Superior temporal gyrus (tissue), 1 donor: ENCODE data around the gene C19orf12.
"Not testable (repeated sequence)": the region's sequence is repeated elsewhere in the genome, so short reads cannot be mapped to it uniquely, and the experiment has no call there.

ENCODE experiments used
- DNase-seq: peaks from one replicate; pipeline ENCODE4 v3.0.0-alpha.2; 2016; ENCODE audit errors: extremely low spot score

C19orf12 gene

DNA sequence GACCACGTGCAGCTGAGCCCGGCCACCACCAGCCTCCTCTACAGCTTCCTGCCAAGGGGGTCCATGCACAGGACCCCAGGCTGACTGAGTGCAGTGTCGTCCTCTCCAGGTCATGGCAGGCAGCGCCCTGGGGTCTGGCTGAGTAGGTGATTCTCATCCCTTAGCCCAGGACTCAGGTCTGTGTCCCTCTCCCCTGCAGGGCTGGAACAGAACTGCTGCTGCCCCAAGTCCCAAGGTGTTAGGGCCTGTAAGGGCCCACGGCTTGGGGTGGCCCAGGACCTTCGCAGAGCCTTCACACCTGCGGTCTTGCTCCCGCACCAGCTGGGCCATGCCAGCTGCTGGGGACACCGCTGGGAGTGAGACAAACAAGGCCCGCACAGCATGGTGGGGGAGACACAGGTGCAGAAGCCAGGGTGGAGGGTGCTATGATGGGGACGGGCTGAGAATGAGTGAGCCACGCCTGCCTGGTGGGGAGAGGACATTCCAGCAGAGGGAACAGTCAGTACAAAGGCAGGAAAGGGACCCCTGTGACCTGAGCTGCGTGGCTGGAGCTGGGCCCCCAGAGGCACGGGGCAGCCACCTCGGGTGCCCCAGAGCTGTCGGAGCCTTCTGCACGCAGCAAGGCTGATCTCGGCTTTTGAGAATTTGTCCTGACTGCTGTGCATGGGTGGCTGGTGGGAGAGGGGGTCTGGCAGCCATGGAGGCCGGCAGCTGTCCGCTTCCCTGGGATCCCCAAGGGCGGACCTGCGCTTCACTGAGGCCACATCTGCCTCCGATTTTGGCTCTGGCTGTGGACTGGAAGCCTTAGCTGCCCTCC is 37.9 kb downstream of the C19orf12 start:
- DNase-seq: no peak

DNA sequence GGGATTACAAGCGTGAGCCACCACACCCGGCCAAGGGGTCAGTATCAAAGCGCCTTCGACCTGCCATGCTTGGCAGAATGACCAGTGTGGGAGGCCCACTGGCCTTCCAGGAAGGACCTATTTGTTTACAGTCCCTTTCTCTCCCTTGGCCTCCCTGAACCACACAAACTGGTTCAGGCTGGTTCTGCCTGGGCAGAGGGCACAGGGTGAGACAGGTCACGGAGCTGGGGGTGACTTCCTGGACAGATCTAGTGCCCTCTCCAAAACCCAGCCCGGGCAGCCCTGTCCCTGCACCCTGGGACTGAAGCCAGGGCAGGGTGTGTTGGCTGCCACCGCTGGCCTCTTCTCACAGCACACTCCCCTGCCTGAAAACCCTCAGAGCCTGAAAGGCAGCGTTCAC is 38.5 kb downstream of the C19orf12 start:
- DNase-seq: no peak

DNA sequence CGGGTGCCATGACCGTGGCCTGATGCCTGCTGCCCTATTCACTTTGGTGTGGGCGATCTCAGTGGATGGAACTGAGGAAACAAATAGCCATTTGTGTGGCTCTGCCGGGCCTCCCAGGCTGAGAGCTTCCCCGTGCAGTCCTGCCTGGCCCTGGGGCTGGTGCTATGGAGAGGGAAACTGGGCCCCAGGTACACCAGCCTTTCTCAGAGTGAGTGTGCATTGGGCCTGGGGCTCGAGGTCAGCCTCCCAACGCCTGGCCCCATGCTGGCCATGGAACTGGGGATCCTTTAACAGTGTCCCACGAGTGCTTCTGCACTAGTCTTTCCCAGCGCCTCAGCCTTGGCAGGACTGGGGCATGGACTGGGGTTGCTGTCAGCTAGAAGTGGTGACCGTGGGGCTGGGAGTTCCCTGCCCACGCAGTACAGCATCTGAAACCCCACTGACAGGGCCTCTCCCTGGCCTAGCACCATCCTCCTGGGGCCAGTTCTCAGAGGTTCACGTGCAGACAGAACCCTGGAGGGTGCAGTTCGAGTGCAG is 39.3 kb downstream of the C19orf12 start:
- peak; percentile 80 for DNase-seq

DNA sequence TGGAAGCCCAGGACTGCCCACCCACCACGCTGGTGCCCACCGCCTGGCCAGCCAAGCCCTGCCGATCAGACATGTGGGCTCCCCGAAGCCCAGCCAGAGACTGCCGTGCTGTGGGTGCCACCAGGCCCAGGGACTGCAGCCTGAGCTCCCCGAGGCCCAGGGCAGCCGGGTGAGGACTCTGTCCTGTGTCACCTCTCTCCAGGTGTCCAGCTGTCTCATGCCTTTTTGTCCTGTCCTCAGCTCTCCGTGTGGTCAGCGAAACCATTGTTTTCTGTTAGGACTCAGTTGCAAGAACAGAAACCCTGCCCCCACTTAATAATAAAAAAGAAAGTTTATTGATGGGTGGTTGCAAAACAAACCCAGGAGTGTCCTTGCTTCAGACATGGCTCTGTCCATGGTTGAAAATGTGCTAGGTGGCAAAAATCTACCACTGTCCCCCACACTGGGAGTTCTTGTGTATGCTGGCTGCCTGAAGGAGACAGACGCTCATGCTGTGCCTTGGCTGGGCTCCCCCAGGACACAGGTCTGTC is 39.9 kb downstream of the C19orf12 start:
- DNase-seq: no peak

- no peak for DNase-seq
Measured at GRCh38 chr19:29674374-29675119, 40.5 kb downstream of the C19orf12 start.

- DNase-seq: no peak
Measured at GRCh38 chr19:29673451-29674371, 41.4 kb downstream of the C19orf12 start.

DNA sequence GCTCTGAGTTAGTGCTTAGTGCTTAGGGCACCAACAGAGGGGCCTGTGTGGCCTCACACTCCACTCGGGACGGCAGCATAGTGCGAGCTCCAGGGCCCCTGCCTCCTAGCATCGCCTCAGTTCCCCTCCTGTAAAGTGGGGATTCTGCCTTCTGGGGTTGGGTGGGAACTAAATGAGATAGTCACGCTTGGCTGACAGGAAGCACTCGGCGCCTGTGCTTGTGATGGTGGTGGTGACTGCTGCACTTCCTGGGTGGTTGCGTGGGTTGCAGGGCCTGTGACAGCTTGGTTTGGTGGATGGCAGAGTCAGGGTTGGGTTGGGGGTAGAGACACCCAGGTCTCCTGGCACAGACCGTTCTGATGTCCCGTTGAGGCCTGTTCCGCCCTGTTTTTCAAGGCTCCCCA is 42.1 kb downstream of the C19orf12 start:
- DNase-seq: no peak

DNA sequence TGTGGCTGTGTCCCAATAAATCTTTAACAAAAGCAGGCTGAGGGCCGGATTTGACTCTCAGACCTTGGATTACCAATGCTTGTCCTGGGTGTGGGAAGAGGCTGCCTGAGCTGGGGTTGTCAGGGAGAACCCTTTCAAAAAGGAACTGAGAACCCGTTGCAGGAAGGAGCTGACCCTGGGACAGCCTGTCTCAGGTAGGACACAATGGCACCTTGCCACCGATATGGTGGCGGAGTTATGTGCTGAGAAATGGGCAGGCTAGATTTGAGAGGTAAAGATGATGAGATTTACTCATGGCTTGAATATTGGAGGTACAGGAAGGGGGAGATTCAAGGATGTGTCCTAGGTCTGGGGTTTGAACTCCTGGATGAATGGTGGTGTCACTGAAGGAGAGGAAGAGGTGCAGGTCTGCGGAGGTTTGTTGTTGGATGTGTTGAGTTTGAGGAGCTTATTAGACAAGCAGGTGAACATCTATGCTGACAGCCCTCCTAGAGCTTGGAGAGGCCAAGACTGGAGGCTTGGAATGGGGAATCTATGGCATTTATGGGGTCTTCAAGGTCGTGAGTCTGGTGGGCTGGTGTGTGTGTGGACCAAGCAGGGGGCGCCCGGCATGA is 42.6 kb downstream of the C19orf12 start:
- DNase-seq: no peak

DNA sequence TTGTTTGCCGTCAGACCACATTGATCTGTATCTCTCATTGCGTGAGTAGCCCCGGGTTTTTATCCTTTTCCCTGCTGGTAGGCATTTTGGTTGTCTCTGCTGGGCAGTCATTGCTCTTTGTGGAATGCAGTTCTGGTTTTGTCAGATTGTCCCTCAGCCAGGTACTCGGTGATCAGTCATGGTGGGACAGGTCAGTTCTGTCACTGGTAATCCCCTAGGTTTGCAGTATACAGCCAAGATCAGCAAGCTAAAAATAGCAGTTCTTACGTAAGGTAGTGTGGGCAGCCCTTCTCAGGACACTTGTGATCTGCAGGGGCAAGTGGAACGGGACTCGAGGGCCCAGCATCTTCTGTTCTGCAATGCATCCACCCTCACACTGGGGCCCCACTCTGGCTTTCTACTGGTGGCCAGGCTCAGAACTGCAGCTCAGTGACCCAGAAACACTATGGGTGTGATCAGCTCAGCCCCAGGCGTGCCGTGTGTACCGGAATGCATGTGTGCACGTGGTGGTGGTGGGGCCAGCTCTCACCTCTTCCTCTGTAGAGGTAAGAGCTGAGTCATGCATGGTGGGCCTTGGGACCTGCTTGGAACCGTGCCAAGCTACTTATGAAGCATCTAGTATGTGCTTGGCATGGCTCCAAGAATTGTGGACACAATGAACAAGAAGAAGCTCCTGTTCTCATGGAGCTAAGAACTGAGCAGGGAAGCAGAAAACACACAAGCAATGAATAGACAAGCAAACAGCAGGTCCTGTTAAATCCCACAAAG is 43.5 kb downstream of the C19orf12 start:
- peak; percentile 40 for DNase-seq

GRCh38 chr19:29671026-29671392 is 44.1 kb downstream of the C19orf12 start:
- DNase-seq: not testable (repeated sequence)

GRCh38 chr19:29670255-29670654 is 44.8 kb downstream of the C19orf12 start:
- DNase-seq: no peak

DNA sequence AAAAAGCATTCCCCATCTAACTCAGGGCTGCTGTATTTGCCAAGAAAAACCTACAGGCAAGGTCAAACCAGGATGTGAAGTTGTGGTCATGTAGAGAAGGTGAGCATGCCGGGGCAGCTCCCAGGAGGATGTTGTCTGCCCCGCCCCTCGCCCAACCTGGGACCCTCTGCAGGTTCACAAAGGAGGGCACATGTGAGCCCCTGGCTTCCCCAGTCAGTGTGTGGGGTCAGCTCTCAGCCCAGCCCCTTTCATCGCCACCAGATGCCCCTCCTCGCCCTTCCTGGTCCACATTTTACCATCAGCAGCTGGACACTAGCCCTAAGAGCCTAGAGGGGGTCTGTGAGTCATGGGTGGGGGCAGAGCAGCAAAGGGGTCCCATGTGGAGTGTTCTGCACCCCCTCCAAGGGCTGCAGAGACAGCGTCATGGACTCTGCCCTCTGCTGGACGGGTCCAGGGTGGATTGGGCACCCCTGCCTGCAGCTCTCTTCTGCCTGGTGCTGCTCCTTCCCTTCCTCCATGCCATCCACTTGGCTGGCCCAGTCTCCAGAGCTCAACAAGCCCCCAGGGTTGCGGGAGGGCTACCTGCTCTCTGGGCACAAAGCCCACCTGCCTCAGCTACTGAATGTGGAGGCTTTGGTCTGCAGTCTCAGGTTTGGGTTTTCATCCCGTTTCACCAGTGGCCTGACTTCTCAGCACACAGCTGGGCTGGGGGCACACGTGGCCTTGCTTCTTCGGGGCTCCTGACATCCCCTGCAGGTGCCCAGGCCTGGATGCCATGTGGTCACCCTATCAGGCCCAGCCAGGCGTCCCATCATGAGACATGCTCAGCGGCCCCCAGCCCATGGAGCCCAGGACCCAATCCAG is 46.1 kb downstream of the C19orf12 start:
- DNase-seq: no peak

DNA sequence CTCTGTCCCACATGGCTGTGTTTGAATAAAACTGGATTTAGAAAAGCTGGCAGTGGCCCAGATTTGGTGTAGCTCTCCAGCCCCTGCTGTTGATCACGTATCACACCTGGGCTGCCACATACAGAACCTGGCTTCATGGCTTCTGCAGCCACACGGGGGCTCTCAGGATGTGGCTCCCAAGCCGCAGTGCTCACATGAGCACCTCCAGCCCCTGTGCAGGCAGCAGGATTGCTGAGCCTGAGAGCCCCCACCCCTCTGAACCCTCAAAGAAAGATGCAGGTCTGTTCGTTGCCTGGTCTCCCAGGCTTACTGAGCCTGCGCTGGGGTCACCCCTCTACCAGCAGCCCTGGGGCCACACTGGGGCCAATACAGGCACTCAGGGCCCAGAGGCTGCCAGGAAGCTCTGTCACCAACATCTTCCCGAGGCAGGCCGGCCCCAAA is 47.1 kb downstream of the C19orf12 start:
- no peak for DNase-seq

DNA sequence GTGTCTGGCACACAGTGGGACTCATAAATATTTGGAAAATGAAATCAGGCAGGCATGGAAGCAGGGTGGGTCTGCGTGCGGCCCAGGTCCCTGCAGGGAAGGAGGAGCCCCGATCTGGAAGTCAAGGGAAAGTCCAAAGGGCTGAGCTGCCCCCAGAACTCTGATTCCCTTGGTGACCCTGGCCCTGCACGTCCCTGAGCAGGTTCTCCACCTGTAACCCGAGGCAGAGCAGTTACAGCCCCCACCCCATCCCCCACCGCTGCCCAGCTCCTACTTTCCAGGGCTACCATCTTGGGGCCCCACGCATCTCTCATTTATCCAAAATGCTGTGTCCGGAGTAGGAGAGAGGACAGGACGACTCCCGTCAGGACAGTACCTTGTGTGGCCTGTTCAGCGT is 47.7 kb downstream of the C19orf12 start:
- DNase-seq: no peak

- DNase-seq: peak; percentile 19
Measured at GRCh38 chr19:29666578-29667386, 48.3 kb downstream of the C19orf12 start.

DNA sequence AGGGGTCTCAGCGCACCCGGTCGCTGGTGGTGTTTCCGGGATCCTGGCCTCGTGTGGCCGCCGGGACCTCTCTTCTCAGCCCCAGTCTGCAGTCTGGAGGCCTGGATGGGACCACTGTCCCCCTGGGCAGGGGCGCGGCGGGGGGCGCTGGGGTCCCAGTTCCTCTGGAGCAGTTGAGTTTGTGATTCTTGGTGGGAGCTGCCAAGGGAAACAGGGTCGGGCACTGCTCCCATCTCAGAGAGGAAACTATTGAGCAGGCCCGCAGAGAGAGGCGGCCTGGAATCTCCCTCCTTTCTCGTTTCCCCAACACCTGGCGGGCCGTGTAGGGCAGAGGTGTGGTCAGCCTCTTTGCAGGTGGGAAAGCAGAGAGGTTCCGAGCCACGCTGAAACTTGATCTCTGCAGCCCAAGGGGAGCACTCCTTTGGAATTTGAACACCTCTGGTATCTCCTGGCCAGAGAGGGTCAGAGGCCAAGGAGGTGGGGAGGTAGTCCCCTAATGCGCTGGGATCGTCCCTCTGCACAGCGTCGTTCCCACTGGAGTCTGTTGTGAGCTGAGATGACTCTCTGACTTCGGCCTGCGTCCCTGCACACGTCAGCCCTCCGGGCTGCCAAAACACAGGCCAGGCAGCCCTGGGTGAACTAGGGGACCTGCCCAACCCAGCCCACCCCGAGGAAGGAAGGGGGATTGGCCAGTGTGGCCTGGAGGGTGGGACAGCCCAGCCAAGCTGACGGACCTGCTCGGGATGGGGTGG is 49.1 kb downstream of the C19orf12 start:
- peak; percentile 16 for DNase-seq

DNA sequence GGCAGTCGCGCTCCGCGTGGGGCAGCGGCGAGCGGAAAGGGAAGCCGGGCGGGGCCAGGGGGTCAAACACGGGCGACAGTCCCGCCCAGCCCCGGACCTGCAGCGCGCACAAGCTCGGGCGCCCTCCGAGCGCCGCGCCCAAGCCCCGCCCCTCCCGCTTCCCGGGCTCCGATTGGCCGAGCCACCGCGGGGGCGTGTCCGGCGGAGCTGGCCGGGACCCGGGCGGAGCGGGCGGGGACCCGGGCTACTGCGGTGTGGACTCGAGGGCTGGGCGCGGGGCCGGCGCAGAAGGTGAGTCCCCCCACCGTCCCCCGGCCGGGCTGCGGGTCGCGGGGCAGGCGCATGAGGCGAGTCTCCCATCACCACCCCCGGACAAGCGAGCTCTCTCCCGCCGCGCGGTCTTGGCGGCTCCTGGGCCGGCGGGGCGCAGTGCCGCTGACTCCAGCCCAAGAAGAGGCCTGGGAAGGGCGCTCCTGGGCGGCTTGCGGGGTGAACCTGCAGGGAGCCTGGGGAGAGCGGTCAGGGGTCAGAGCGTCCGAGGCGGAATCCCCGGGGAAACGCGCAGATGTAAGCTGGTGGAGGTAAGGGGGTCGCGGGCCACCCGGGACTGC is 49.7 kb downstream of the C19orf12 start, which contains the start of gene PLEKHF1:
Gene PLEKHF1 (plus strand): TSS at position 247 of the 611 bp plus-strand sequence. CDS start 8,379 bp downstream, outside the sequence.
- peak; percentile 82 for DNase-seq
